ENCODE data around the gene ROBO2.

Gene ROBO2

GRCh38 chr3:77039606-77040171 lies at the start of gene ROBO2:
TSS of gene ROBO2 (plus strand) at chr3:77040099. CDS start at chr3:77040786, 687 bp downstream.
- no peak for DNase-seq (ENCODE audit: low read depth in 2 of 2)

- no peak for DNase-seq (ENCODE audit: low read depth in 2 of 2)
Measured at GRCh38 chr3:76990606-76991005, 49.3 kb upstream of the ROBO2 start.

DNA sequence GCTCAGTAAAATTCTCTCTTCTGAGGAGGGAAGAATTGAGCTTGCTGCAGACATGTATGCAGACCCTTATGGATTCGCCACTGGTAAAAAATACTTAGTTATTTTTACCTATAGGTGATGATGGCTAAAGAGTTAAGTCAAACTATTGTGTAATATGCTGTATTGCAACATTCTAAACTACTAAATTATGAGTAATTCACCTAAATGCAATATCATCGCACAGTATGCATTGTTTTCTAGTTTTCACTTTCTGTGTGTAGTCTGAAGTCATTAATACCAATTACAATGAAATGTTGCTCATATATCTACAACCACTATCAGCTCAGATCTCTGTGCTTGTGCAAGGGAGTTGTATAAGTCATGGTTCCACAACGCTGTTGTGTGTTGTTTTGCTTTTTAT lies 48.7 kb upstream of the ROBO2 start:
- DNase-seq (ENCODE audit: low read depth in 2 of 2), result no peak

DNA sequence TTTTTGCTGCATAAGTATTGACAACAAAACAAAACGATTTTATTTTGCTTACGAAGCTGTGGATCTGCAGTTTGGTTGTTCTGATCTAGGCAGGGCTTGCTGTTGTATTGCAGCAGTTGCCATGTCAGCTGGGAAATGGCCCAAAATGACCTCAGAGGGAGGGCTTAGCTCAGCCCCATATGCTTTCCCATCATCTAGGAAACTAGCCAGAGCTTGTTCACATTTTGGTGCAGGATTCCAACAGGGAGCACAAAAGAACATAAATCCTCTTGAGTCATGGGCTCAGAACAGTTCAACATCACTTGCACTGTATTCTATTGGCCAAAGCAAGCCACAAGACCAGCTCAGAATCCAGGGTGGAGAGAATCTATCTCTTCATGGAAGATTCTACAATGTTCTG lies 42.2 kb upstream of the ROBO2 start:
- no peak for DNase-seq (ENCODE audit: low read depth in 2 of 2)

DNA sequence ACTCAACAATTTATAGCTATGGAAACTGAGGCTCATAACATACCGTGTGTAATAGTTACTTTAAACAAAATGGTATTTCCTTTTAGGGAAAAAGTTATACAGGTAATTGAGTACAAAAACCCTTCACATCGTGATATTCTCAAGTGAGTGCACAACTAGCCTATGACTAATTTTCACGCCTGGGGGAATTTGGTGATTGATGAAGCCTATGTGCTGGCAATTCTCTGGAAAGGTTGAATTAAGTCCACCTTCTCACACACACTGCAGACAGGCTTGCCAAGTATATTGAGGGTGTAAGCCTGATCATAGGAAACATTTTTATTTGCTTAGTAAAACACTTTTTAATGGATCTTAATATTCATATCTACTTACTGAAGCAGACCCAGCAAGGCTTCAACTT lies 41.3 kb upstream of the ROBO2 start:
- no peak for DNase-seq (ENCODE audit: low read depth in 2 of 2)

GRCh38 chr3:77001062-77001701 lies 38.7 kb upstream of the ROBO2 start:
- no peak for DNase-seq (ENCODE audit: low read depth in 2 of 2)

DNA sequence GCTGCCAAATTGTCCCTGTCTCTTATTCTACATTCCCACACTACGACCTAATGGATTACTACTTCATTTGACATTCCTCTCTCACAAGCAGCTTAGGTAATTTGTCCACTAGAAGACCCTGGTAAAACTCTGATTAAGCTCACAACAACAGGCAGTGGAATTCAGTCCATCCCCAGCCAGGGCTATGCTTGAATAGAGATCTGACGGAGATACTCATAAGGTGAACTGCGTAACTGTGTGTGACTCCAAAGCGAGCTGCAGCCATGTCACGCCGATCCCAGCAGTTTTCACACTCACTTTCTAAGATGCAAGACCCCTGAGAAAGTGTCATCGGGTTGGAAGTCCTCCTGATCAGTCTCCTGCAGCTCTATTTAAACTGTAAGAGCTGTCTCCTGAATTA lies 25.7 kb upstream of the ROBO2 start:
- no peak for DNase-seq (ENCODE audit: low read depth in 2 of 2)

- DNase-seq (ENCODE audit: low read depth in 2 of 2), result no peak
Measured at GRCh38 chr3:77025471-77025870, 14.4 kb upstream of the ROBO2 start.

DNA sequence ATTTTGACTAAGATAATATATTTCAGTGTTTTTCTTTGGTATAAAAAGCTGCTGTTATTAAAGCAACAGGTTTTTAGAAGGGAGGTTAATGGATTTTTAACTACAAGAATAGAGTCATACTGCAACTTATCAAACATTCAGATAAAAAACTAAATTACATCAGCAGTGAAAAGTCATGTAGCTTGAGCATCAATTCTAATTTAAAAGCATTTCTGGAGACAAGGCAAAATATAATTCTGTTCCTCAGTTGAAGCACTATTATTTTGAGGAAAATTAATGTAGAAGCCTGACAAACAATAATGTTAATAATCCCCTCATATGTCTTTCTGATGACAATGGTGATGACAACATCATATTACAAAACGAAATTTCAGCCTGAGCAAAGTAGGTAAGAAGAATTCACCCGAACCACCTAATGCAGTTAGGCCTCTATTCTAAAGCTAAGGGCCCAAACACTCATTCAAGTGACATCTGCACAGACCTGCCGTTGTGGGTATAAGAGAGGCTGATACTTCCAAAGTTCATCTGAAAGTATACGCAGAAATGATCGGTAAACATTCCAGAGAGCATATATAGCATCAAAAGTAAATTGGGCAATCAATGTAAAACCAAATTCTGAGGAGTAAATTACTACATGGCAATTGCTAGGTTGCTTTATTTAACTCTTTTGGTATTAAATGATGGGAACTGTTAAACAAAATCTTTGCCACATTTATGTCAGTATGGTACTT lies 12.8 kb upstream of the ROBO2 start:
- no peak for DNase-seq (ENCODE audit: low read depth in 2 of 2)

DNA sequence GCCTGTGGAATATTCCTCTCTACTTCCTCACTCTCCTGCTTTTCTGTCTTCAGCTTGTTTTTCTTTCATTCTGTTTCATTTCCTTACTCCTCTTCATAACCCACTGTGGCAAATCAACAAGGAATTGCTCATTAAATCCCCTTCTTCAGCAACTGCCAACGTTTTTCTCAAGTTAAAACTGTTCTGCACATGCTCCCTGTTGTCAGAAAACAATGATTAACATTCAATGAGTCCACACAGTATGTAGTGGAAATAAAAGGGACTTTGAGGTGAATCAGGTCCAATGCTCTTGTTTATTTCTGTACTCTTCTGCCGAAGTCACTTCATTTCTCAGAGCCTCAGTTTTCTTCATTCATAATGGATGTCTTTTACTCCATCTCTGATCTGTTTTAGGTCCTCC lies 11.9 kb upstream of the ROBO2 start:
- DNase-seq (ENCODE audit: low read depth in 2 of 2), result no peak

GRCh38 chr3:77038468-77038929 lies 1.4 kb upstream of the ROBO2 start:
- DNase-seq (ENCODE audit: low read depth in 2 of 2), result no peak

GRCh38 chr3:77038930-77039605 lies 831 bp upstream of the ROBO2 start:
- no peak for DNase-seq (ENCODE audit: low read depth in 2 of 2)

DNA sequence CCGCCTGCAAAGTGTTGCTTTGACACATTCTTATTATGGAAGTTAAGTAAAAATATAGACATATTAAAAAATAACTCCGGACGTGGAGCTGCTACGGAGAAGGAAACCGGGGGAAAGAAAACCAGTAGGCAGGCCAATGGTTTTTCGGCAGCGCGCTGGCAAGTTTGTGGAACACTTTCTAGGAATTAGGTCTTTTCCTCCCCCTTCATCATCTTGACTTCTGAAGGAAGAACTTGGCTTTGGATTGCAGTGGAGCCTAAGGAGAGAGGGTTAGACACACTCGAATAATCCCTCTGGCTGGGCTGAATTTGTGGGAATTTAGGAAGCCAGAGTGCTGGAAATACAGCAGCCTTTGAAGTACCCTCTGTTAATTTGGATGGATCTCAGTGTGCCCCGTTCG lies 317 bp downstream of the ROBO2 start:
- no peak for DNase-seq (ENCODE audit: low read depth in 2 of 2)

DNA sequence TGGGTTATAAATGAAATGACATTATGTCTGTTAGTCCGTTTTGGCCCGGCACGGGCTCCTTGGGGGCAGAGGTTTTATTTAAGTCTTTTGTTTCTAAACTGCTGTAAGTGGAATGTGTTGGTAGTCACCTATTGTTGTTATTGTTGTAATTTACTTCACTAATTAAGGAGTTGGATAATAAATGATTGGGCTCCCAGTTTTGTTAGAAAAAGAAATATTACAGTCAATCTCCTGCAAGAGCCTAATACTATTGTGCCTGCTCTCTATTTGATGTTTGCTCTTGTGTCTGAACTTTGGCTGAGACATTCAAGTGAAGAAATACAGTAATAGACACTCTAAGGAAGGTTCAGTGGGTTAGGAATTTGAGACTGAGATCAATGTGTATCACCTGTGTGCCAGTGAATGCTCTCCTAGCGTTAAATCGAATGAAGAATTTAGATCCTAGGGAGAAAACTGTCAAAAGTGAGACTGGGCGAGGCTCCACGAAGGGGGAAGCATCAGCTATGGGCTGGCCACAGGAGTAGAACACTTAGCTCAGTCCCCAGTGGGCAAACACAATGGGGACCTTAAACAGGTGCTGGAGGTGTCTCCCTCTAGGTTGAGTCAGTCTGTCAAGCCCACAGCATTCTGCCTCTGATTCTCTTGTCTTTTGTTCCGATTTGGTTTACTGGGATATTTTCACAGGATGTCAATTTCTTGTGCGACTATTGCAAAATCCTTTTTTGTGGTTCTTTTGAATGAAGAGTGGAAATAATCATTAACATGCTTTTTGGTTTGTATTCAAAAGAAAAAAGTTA lies 1.2 kb downstream of the ROBO2 start:
- no peak for DNase-seq (ENCODE audit: low read depth in 2 of 2)

GRCh38 chr3:77041811-77042210 lies 1.9 kb downstream of the ROBO2 start:
- no peak for DNase-seq (ENCODE audit: low read depth in 2 of 2)

- DNase-seq (ENCODE audit: low read depth in 2 of 2), result no peak
Measured at GRCh38 chr3:77042343-77042742, 2.4 kb downstream of the ROBO2 start.

GRCh38 chr3:77042882-77043281 lies 3.0 kb downstream of the ROBO2 start:
- DNase-seq (ENCODE audit: low read depth in 2 of 2), result no peak

DNA sequence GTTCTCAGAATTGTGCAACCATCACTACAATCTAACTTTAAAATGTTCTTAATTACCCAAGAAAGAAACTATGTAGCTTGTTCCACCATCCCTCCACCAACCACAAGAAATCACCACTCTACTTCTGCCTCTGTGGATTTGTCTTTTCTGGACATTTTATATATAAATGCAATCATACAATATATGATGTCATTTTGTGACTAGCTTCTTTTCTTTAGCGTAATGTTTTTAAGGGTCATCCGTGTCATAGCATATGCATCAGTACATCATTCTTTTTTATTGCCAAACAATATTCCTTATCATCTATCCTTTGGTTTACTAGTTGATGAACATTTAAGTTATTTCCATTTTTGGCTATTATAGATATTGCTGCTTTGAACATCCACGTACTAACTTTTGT lies 5.8 kb downstream of the ROBO2 start:
- DNase-seq (ENCODE audit: low read depth in 2 of 2), result no peak

- no peak for DNase-seq (ENCODE audit: low read depth in 2 of 2)
Measured at GRCh38 chr3:77048186-77048585, 8.3 kb downstream of the ROBO2 start.

- DNase-seq (ENCODE audit: low read depth in 2 of 2), result no peak
Measured at GRCh38 chr3:77051591-77051990, 11.7 kb downstream of the ROBO2 start.

GRCh38 chr3:77052051-77052501 lies 12.2 kb downstream of the ROBO2 start:
- DNase-seq (ENCODE audit: low read depth in 2 of 2), result no peak
